CD4-positive, alpha-beta T cell treated with Interleukin-17A for 1 hour (primary cell): ENCODE data around the gene DHX9.
"Not testable (repeated sequence)": the region's sequence is repeated elsewhere in the genome, so short reads cannot be mapped to it uniquely, and the experiment has no call there.

Experiments used
- DNase-seq: peaks from one replicate; pipeline ENCODE4 v3.0.0-alpha.2; 2020

The DHX9 gene

GRCh38 chr1:182890927-182891610, 51.9 kb downstream of the DHX9 start:
- DNase-seq = no peak

DNA sequence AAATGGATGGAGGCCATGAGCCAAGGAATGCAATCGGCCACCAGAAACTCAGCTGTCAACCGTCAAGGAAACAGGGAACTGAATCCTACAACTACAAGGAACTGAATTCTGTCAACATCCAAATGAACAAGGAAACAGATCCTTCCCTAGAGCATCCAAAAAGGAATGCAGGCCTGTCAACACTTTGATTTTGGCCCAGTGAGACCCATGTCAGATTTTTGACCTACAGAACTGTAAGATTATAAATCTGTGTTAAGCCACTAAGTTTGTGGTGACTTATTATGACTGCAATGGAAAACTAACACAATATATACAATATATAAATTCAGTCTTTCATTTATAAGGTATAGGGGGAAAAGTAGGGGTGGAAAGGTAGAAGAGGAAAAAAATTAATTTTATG, 58.5 kb downstream of the DHX9 start:
- no peak for DNase-seq

GRCh38 chr1:182901946-182902345, 62.8 kb downstream of the DHX9 start:
- not testable (repeated sequence) for DNase-seq

- DNase-seq = no peak
These were observed 66.2 kb downstream of the DHX9 start for GRCh38 chr1:182905321-182905720.

DNA sequence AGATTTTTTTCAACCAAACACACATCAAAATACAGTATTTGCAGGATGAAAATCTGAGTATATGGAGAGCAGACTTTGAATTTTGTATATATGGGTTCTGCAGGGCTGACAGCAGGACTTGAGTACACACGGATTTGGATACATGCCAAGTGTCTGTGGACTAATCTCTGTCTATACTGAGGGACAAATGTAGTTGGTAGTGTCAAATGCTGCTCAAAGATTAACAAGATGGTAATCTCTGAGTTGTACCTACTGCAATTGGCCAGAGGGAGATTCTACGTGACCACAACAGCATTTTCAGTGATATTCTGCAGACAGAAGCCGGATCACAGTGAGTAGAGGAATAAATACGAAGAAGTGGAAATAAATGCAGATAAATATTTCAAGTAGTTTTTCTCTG, 70.4 kb downstream of the DHX9 start:
- DNase-seq = no peak

DNA sequence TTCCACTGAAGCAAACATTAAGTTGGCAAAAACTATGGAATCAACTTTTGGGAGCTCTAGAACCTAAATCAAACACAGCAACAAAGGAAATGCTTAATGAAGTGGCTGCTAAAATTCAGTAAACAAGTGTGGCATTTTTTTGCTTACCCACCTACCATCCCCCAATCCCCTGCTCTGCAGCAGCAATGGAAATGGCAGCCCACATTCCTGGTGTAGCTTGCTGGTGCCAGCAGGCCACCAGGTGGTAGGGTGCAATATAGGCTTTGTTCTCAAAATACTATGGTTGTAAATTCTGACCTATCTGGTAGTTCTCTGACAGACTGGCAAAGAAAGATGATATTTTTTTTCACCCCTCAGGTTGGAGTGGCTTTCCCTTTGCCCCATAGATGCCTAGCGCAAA, 71.0 kb downstream of the DHX9 start:
- no peak for DNase-seq

DNA sequence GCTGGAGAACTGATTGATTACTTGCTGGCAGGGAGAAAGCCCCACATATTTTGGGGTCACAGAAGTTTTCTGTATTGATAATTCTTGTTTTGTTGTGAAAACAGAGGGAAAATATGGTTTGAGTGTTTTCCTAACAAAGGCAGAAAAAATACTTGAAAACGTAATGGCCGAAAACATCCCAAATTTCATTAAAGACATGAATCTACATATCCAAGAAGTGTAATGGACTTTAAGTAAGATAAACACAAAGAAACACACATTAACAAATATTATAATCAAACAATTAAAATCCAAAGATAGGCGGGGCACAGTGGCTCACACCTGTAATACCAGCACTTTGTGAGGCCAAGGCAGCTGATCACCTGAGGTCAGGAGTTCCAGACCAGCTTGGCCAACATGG, 74.3 kb downstream of the DHX9 start:
- no peak for DNase-seq

- no peak for DNase-seq
These were observed 78.2 kb downstream of the DHX9 start for GRCh38 chr1:182917378-182917777.

GRCh38 chr1:182925661-182926060, 86.5 kb downstream of the DHX9 start:
- no peak for DNase-seq

DNA sequence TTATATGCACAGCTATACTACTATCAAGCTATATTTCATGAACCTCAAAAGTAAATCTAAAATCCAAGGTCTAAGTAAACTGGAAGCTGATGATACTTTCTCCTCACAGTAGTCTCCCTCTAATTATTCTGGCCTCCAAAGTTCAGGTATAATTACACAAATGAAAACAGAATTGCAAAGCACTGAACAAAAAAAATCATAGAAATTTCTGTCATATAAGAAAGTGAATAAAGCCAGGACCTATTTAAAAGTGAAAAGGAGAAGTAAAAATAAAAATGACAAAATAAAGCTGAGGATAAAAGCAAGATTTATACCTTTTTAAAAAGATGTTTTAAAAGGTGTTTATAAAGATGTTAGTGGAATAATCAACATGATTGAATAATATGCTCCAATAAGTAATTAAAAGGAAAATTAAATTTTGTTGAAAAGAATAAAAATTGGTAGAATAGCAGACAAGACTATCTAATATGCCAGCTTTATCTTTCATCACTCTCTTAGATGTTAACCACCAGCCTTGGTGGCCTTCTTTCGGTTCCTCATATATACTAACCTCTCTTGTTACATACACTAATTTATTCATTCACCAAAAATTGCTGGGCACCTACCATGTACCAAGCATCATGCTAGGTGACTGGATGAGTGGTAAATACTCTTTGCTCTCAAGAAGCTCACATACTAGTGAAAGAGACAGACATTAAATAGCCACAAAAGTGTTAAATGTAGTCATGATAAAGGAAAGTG, 88.7 kb downstream of the DHX9 start:
- DNase-seq = no peak

GRCh38 chr1:182930985-182931384, 91.8 kb downstream of the DHX9 start:
- DNase-seq = no peak

DNA sequence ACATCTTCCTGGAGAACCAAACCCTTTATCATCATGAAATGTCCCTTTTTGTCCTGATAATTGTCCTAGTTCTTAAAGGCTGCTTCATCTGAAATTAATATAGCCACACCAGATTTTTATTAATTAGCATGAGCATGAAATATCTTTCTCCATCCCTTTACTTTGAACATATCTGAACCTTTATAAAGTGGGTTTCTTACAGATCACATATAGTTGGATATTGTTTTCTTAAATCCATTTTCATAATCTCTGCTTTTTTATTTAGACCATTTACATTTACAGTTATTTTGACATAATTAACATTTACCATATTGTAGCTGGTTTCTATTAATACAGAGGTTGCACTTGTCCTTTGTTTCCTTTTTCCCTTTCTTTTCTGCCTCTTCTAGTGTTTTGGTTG, 96.6 kb downstream of the DHX9 start:
- no peak for DNase-seq
